ENCODE data around the gene GJD4. TPM values are rescaled to one million over a fixed set of nuclear protein-coding genes. Genes with fewer than 3 reads are reported as not detected.

GJD4 gene
- total RNA-seq, 1 experiment from 2014 or later: not detected

- no peaks in the 10 kb centered on the region for H3K9me3 Mint-ChIP-seq (ENCODE audit: unreplicated experiment)
- intact Hi-C loops (cut with micrococcal nuclease): loop anchor here (10.0 kb wide), 1 partner anchor 513 kb away; the partner anchor contains the start of gene CREM
- CTCF ChIA-PET: interaction anchor here (0.7 to 9.9 kb wide), 9 partner anchors 24 to 1242 kb away, joined by 3 to 94 read pairs (median 4); no protein-coding TSS in a partner anchor
- no peak for DNase-seq (ENCODE audit: unreplicated experiment)
- BruUV-seq (replicated peaks): no TSS peak
- H3K36me3 Mint-ChIP-seq (ENCODE audit: insufficient read depth, unreplicated experiment): peaks cover 58% of the 10 kb centered on the region
- H3K27ac Mint-ChIP-seq (ENCODE audit: low read depth, unreplicated experiment): no peak overlapping the region
- POLR2A ChIA-PET: interaction anchor here (0.6 to 2.2 kb wide), 3 partner anchors 329 to 1087 kb away, joined by 5 to 7 read pairs (median 5); no protein-coding TSS in a partner anchor
- H3K27me3 Mint-ChIP-seq (ENCODE audit: insufficient read depth, unreplicated experiment): no peaks in the 10 kb centered on the region
- TF ChIP-seq CTCF (IDR thresholded peaks at IDR 0.05; ENCODE audit: unreplicated experiment): no peak
- H3K4me3 Mint-ChIP-seq (ENCODE audit: unreplicated experiment): peak overlapping the region; percentile 46
- H3K4me1 Mint-ChIP-seq (ENCODE audit: insufficient read depth, unreplicated experiment): peaks cover 21% of the 10 kb centered on the region
Measured at GRCh38 chr10:35638101-35638500, 33.0 kb downstream of the GJD4 start.

- POLR2A ChIA-PET: interaction anchor here (0.6 to 1.0 kb wide), 2 partner anchors 618 to 1141 kb away, joined by 3 to 4 read pairs; no protein-coding TSS in a partner anchor
- peaks cover 23% of the 10 kb centered on the region for H3K4me1 Mint-ChIP-seq (ENCODE audit: insufficient read depth, unreplicated experiment)
- H3K9me3 Mint-ChIP-seq (ENCODE audit: unreplicated experiment): no peaks in the 10 kb centered on the region
- BruUV-seq (replicated peaks): no TSS peak
- TF ChIP-seq CTCF (IDR thresholded peaks at IDR 0.05; ENCODE audit: unreplicated experiment): no peak
- H3K27me3 Mint-ChIP-seq (ENCODE audit: insufficient read depth, unreplicated experiment): no peaks in the 10 kb centered on the region
- no peak overlapping the region for H3K27ac Mint-ChIP-seq (ENCODE audit: low read depth, unreplicated experiment)
- H3K4me3 Mint-ChIP-seq (ENCODE audit: unreplicated experiment): peak overlapping the region; percentile 85
- DNase-seq (ENCODE audit: unreplicated experiment): no peak
- intact Hi-C loops (cut with micrococcal nuclease): loop anchor here (10.0 kb wide), 1 partner anchor 514 kb away; the partner anchor contains the start of gene CREM
- peaks cover 58% of the 10 kb centered on the region for H3K36me3 Mint-ChIP-seq (ENCODE audit: insufficient read depth, unreplicated experiment)
- CTCF ChIA-PET: interaction anchor here (0.6 to 9.9 kb wide), 7 partner anchors 25 to 1241 kb away, joined by 3 to 94 read pairs (median 4); no protein-coding TSS in a partner anchor
Measured at GRCh38 chr10:35639021-35639727, 34.0 kb downstream of the GJD4 start.

- BruUV-seq (replicated peaks): no TSS peak
- H3K27ac Mint-ChIP-seq (ENCODE audit: low read depth, unreplicated experiment): peak overlapping the region; percentile 73
- intact Hi-C loops (cut with micrococcal nuclease): loop anchor here (2.0 to 10.0 kb wide), 5 partner anchors 273 to 965 kb away; partner anchors contain the start of gene CREM
- CTCF ChIA-PET: interaction anchor here (0.6 to 9.9 kb wide), 6 partner anchors 1005 to 1140 kb away, joined by 3 to 94 read pairs (median 3); no protein-coding TSS in a partner anchor
- no peaks in the 10 kb centered on the region for H3K27me3 Mint-ChIP-seq (ENCODE audit: insufficient read depth, unreplicated experiment)
- DNase-seq (ENCODE audit: unreplicated experiment): peak; percentile 16
- peak overlapping the region; percentile 85 for H3K4me3 Mint-ChIP-seq (ENCODE audit: unreplicated experiment)
- POLR2A ChIA-PET: interaction anchor here (1.0 to 1.5 kb wide), 4 partner anchors 141 to 1140 kb away, joined by 4 to 5 read pairs (median 4); no protein-coding TSS in a partner anchor
- TF ChIP-seq CTCF (IDR thresholded peaks at IDR 0.05; ENCODE audit: unreplicated experiment): no peak
- H3K9me3 Mint-ChIP-seq (ENCODE audit: unreplicated experiment): no peaks in the 10 kb centered on the region
- peaks cover 18% of the 10 kb centered on the region for H3K4me1 Mint-ChIP-seq (ENCODE audit: insufficient read depth, unreplicated experiment)
- peaks cover 57% of the 10 kb centered on the region for H3K36me3 Mint-ChIP-seq (ENCODE audit: insufficient read depth, unreplicated experiment)
Measured at GRCh38 chr10:35639728-35640401, 34.7 kb downstream of the GJD4 start.

All from MCF 10A (cell line).